ENCODE measurements around the gene ARMC7. TPM values are rescaled to one million over a fixed set of nuclear protein-coding genes. Genes with fewer than 3 reads are reported as not detected.
"Not testable (repeated sequence)": the region's sequence is repeated elsewhere in the genome, so short reads cannot be mapped to it uniquely, and the experiment has no call there.

ARMC7 gene
- total RNA-seq, 1 donor: 1.4 TPM

- H3K4me3 ChIP-seq (ENCODE audit: low read length); H3K27me3 ChIP-seq (ENCODE audit: insufficient read depth, low read length); H3K9me3 ChIP-seq (ENCODE audit: low read depth, low read length): not testable (repeated sequence)
- H3K4me1 ChIP-seq (ENCODE audit: insufficient read depth, low read length): peaks cover 25% of the 10 kb centered on the region
Measured at GRCh38 chr17:75072909-75073308, 36.9 kb upstream of the ARMC7 start.

- no peak overlapping the region for H3K4me3 ChIP-seq (ENCODE audit: low read length)
- peaks cover 32% of the 10 kb centered on the region for H3K4me1 ChIP-seq (ENCODE audit: insufficient read depth, low read length)
- no peaks in the 10 kb centered on the region for H3K27me3 ChIP-seq (ENCODE audit: insufficient read depth, low read length)
- no peaks in the 10 kb centered on the region for H3K9me3 ChIP-seq (ENCODE audit: low read depth, low read length)
Measured at GRCh38 chr17:75073618-75074047, 36.1 kb upstream of the ARMC7 start.

DNA sequence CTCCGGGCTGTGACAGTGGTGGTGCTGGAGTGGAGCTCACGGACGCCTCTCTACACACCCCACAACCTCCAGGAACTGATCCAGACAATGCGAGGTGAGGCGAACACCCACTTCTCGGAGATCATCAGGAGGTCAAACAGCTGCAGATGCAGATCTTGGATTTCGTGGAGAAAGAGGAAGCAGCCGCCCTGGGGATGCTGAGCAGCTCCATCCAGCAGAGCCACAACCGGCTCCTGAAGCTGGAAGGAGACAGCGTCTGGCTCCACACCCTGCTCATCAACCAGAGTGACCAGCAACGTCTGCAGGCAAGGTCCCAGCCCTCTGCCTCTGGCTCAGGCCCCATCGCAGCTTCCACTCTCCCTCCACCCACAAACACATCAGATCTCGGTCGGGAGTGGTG, 35.2 kb upstream of the ARMC7 start:
- Histone ChIP-seq H3K4me1 (ENCODE audit: insufficient read depth, low read length) (peaks cover 32% of the 10 kb centered on the region), H3K9me3 (ENCODE audit: low read depth, low read length) (no peaks in the 10 kb centered on the region), H3K27me3 (ENCODE audit: insufficient read depth, low read length) (no peaks in the 10 kb centered on the region), H3K4me3 (ENCODE audit: low read length) (no peak overlapping the region)

GRCh38 chr17:75075597-75076336, 34.0 kb upstream of the ARMC7 start:
- Histone ChIP-seq H3K4me1 (ENCODE audit: insufficient read depth, low read length) (peaks cover 35% of the 10 kb centered on the region), H3K9me3 (ENCODE audit: low read depth, low read length) (no peaks in the 10 kb centered on the region), H3K4me3 (ENCODE audit: low read length) (no peak overlapping the region), H3K27me3 (ENCODE audit: insufficient read depth, low read length) (no peaks in the 10 kb centered on the region)

DNA sequence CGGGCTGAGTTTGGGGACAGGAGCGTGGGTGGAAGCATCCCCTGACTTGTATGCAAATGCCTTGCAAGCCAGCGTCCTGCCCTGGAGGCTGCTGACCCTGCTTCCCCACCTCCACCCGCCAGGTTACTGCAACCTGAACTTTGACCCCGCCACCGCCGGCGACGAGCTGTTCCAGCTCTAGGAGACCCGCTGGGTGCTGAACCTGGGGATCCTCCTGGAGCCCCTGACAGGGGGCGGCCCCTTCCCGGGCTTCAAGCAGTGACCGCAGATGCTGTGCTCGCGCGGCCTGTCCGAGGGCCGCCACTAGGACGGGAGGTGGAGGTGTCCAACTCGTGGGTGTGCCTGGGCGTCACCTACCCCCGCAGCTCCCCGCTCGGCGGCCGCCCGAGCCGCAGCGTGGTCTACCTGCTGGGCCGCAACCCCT, 32.7 kb upstream of the ARMC7 start:
- Histone ChIP-seq H3K4me1 (ENCODE audit: insufficient read depth, low read length) (peaks cover 40% of the 10 kb centered on the region), H3K9me3 (ENCODE audit: low read depth, low read length) (no peaks in the 10 kb centered on the region), H3K27me3 (ENCODE audit: insufficient read depth, low read length) (no peaks in the 10 kb centered on the region), H3K4me3 (ENCODE audit: low read length) (peak overlapping the region; percentile 4)

DNA sequence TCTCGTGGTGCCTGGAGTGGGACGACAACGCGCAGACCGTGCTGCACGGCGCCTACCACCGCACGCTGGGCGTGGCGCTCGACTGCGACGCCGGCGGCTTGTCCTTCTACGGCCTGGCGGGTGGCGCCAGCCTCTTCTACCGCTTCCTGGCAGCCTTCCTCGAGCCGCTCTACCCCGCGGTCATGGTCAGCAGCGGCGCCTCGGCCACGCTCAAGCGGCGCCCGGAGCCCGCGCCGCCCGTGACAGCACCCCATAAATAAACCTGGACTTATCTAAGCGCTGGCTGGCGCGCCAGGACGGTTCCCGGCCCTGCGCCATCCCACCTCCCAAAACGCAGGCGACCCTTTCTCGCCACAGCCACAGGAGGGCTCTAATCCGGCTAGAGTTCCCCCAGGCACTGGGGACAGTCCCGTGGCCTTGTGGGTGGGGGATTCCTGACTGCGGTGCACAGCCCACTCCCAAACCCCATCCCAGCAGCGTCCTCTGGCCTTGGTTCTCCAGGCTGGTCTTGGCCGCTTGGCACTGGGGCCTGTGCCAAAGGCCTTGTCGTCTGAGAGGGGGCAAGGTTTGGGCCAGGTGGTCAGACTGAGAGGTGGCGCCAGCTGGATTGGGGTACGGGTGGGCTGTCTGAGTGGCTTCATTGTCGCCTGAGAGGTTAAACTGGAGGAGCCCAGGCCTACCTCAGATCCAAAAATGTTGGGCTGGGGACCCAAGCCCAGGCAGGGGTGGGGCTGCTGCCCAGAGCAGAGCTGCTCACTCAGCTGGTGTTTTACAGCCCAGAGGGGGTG, 32.1 kb upstream of the ARMC7 start:
- Histone ChIP-seq H3K4me3 (ENCODE audit: low read length) (peak overlapping the region; percentile 4), H3K4me1 (ENCODE audit: insufficient read depth, low read length) (peaks cover 40% of the 10 kb centered on the region), H3K9me3 (ENCODE audit: low read depth, low read length) (no peaks in the 10 kb centered on the region), H3K27me3 (ENCODE audit: insufficient read depth, low read length) (no peaks in the 10 kb centered on the region)

- H3K4me3 ChIP-seq (ENCODE audit: low read length): no peak overlapping the region
- no peaks in the 10 kb centered on the region for H3K27me3 ChIP-seq (ENCODE audit: insufficient read depth, low read length)
- peaks cover 40% of the 10 kb centered on the region for H3K4me1 ChIP-seq (ENCODE audit: insufficient read depth, low read length)
- no peaks in the 10 kb centered on the region for H3K9me3 ChIP-seq (ENCODE audit: low read depth, low read length)
Measured at GRCh38 chr17:75078284-75079022, 31.3 kb upstream of the ARMC7 start.

DNA sequence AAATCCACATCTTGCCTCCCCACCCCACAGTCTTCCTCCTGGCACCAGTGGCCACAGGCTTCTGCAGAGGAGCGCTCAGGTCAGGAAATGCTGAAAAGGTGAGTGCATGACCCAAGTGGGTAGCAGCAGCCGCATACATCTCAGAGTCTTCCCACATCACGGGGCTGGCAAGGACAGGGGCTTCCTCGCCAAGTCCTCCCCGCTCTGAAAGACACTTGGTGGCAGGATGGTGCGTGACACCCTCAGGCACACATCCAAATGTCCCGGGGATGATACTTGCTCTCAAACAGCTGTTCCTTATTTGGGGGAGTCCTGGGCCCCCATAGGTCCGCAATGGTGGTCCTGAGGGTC, 30.8 kb upstream of the ARMC7 start:
- no peaks in the 10 kb centered on the region for H3K9me3 ChIP-seq (ENCODE audit: low read depth, low read length)
- no peak overlapping the region for H3K4me3 ChIP-seq (ENCODE audit: low read length)
- peaks cover 40% of the 10 kb centered on the region for H3K4me1 ChIP-seq (ENCODE audit: insufficient read depth, low read length)
- no peaks in the 10 kb centered on the region for H3K27me3 ChIP-seq (ENCODE audit: insufficient read depth, low read length)

DNA sequence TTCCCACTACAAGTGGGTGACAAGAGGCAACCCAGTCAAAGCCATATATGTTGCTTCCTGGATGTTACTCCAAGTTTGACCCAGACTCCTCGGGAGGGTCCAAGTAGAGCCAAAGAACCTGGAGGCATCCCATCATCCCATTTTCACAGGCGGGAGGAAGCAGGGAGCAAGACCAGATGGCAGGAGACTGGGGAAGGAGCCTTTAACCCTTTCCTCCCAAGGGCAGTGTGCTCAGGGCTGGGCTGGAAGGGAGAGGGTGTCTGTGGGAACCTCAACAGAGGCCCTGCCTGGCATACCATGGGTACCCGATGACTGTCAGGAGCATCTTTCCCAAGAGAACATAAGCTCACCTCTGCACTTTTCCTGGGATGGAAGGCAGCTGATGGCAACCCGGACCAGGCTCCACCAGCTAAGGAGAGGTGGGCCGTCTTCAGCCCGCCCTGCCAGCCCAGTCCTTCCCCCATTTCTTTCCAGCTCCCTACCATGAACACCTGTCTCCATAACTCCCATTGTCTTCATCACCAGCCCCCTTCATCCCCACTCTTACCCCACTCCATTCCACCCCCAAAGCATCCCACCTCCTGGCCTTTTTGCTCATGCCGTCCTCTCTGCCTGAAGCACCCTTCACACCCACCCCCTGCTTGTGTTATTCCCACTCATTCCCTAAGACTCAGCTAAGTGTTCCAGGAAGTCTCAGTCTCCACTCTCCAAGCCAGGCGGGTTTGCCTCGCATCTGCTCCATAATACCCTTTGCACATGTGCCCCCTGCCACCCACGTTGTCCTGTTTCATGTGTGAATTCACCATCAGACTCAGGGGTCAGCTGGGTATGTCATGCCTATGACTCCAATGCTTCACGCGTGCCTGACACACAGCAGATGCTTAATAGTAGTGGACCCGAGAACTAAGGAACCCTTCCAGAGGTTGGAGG, 27.9 kb upstream of the ARMC7 start:
- Histone ChIP-seq H3K4me1 (ENCODE audit: insufficient read depth, low read length) (peaks cover 26% of the 10 kb centered on the region), H3K9me3 (ENCODE audit: low read depth, low read length) (no peaks in the 10 kb centered on the region), H3K27me3 (ENCODE audit: insufficient read depth, low read length) (no peaks in the 10 kb centered on the region), H3K4me3 (ENCODE audit: low read length) (no peak overlapping the region)

GRCh38 chr17:75082683-75083082, 27.1 kb upstream of the ARMC7 start:
- Histone ChIP-seq H3K4me3 (ENCODE audit: low read length) (no peak overlapping the region), H3K4me1 (ENCODE audit: insufficient read depth, low read length) (peaks cover 26% of the 10 kb centered on the region), H3K27me3 (ENCODE audit: insufficient read depth, low read length) (no peaks in the 10 kb centered on the region), H3K9me3 (ENCODE audit: low read depth, low read length) (no peaks in the 10 kb centered on the region)

- H3K4me1 ChIP-seq (ENCODE audit: insufficient read depth, low read length): peaks cover 29% of the 10 kb centered on the region
- no peaks in the 10 kb centered on the region for H3K27me3 ChIP-seq (ENCODE audit: insufficient read depth, low read length)
- H3K9me3 ChIP-seq (ENCODE audit: low read depth, low read length): no peaks in the 10 kb centered on the region
- H3K4me3 ChIP-seq (ENCODE audit: low read length): no peak overlapping the region
Measured at GRCh38 chr17:75084039-75084660, 25.6 kb upstream of the ARMC7 start.

GRCh38 chr17:75086496-75087181, 23.1 kb upstream of the ARMC7 start:
- no peaks in the 10 kb centered on the region for H3K9me3 ChIP-seq (ENCODE audit: low read depth, low read length)
- peaks cover 44% of the 10 kb centered on the region for H3K4me1 ChIP-seq (ENCODE audit: insufficient read depth, low read length)
- H3K27me3 ChIP-seq (ENCODE audit: insufficient read depth, low read length): no peaks in the 10 kb centered on the region
- no peak overlapping the region for H3K4me3 ChIP-seq (ENCODE audit: low read length)

DNA sequence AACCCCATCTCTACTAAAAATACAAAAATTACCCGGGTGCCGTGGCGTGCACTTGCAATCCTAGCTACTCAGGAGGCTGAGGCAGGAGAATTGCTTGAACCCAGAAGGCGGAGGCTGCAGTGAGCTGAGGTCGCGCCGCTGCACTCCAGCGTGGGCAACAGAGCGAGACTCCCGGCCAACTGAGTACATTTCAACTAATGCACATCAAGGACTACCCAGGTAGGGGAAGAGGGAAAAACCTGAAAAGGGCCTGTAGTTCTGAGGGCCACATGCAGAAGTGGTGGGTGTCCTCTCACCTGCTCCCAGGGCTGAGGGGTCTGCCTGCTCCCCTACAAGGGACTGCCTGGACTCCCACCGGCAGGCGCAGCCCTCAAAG, 22.6 kb upstream of the ARMC7 start:
- Histone ChIP-seq H3K4me1 (ENCODE audit: insufficient read depth, low read length) (peaks cover 50% of the 10 kb centered on the region), H3K4me3 (ENCODE audit: low read length) (peak overlapping the region; percentile 53), H3K27me3 (ENCODE audit: insufficient read depth, low read length) (no peaks in the 10 kb centered on the region), H3K9me3 (ENCODE audit: low read depth, low read length) (no peaks in the 10 kb centered on the region)

Measured in mononuclear cell (primary cell).